ENCODE measurements around the gene CSF2RB. TPM values are rescaled to one million over a fixed set of nuclear protein-coding genes. Genes with fewer than 3 reads are reported as not detected.
"Not testable (repeated sequence)": the region's sequence is repeated elsewhere in the genome, so short reads cannot be mapped to it uniquely, and the experiment has no call there.

The CSF2RB gene
- polyA plus RNA-seq, 1 donor from 2014 or later, result 17.6 TPM

DNA sequence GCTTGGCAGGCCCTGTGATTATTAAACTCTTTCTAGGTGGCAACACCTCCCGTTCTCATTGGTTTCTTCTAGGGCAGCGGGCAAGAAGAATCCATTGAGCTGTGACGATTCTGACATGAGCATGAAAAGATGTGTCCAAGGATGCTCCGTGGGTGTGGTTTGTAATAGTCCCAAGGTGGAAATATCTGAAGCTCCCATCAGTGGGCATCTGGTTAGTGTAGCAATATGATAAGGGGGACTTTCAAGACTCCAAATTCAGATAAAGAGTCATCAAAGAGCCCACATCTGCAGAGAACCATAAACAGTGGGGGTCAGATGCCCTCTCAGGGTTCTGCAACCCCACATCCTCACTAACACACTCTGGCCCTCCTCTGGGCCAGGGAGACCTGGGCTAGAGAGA is 63.2 kb downstream of the CSF2RB start:
- Mint-ChIP-seq H3K4me3 (peak overlapping the region in 2 of 4 donors; percentile 38 to 93), H3K4me1 (peaks cover 0 to 7% (median 6%) of the 10 kb centered on the region in 3 donors), H3K27me3 (peaks cover 2% of the 10 kb centered on the region), H3K27ac (peak overlapping the region in 1 of 3 donors; percentile 75), H3K9me3 (no peaks in the 10 kb centered on the region), H3K36me3 (no peaks in the 10 kb centered on the region)

DNA sequence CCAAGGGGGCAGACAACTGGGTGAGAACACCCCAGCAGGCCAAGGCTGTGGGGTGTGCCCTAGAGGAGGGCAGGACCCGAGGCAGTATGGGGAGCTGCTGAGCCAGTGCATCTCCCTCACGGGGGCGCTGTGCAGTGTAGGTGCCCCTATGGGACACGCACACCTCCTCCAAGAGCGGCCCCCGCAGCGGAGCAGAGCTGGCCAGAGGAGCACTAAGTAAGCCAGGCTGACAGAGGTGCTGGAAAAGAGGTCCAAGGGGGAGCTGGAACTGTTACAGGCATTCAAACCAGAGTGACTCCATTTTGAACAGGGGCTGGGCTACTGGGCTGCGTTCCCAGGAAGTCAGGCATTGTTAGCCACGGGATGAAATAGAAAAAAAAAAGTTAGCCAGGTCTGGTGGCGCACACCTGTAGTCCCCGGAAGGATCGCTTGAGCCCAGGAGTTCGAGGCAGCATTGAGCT is 64.0 kb downstream of the CSF2RB start:
- H3K9me3 Mint-ChIP-seq, result no peaks in the 10 kb centered on the region
- peaks cover 0 to 7% (median 6%) of the 10 kb centered on the region in 3 donors for H3K4me1 Mint-ChIP-seq
- H3K4me3 Mint-ChIP-seq, result peak overlapping the region; percentile 92 to 99 (median 94)
- H3K27ac Mint-ChIP-seq, result peak overlapping the region; percentile 11 to 94 (median 75)
- peaks cover 6% of the 10 kb centered on the region for H3K27me3 Mint-ChIP-seq
- H3K36me3 Mint-ChIP-seq, result peaks cover 1% of the 10 kb centered on the region

DNA sequence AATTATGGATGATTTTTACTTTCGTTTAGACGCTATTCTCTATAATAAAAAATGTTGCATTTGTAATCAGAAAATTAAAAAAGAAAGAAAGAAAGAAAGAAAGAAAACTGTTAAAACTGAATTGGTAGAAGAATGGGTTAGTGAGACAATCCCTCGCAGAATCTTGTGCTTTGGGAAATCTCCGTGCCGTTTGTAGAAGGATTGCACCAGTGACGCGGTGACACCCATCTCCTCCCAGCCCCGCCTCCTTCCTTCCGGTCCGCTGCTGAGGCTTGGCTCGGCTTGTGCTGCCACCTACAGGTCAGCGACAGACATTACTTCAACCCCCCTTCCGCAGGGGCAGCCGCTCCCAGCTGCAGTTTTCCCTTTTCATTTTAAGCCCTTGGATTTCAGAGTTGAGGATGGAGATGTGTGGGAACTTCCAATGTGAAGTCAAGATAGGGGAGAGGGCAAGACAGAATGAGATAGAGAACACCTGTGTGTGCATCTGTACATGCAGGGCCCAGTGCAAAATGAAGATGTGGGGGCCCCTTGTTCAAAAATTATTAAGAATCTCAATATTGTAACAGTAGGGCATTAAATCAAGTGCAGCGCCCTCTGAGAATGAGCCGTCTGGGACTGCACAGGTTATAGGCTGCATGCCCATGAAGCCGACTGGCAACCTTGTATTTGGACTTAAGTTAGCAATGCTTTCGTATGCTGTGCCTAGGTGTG is 64.7 kb downstream of the CSF2RB start:
- Mint-ChIP-seq H3K9me3 (no peaks in the 10 kb centered on the region), H3K4me1 (peaks cover 0 to 7% (median 6%) of the 10 kb centered on the region in 3 donors), H3K4me3 (peak overlapping the region; percentile 92 to 99 (median 94)), H3K27ac (peak overlapping the region; percentile 11 to 94 (median 75)), H3K36me3 (peaks cover 1% of the 10 kb centered on the region), H3K27me3 (peaks cover 6% of the 10 kb centered on the region)

DNA sequence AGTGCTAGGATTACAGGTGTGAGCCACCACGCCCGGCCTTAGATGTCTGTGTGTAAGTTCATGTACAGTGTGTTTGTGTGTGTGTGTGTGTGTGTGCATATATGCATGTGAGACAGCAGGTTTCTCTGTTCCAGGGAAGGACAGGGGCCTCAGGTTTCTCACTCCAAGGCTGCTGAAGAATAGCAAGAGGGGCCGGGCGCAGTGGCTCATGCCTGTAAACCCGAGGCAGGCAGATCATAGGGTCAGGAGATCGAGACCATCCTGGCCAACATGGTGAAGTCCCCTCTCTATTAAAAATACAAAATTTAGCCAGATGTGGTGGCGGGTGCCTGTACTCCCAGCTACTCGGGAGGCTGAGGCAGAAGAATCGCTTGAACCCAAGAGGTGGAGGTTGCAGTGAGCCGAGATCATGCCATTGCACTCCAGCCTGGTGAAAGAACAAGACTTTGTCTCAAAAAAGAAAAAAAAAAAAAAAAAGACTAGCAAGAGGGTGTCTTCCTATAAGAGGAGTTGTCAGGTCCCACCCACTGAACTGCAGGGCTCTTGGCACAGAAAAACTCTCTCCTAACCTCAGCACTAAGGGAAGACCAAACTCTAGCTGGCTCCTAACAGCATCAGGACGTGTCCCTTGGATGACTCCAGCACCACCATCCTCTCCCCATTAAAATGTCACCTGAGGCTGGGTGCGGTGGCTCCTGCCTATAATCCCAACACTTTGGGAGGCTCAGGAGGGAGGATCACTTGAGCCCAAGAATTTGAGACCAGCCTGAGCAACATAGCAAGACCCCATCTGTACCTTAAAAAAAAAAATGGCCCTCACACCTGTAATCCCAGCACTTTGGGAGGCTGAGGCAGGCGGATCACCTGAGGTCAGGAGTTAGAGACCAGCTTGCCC is 65.8 kb downstream of the CSF2RB start:
- H3K27ac Mint-ChIP-seq, result peak overlapping the region in 1 of 3 donors; percentile 75
- peaks cover 1% of the 10 kb centered on the region for H3K36me3 Mint-ChIP-seq
- H3K27me3 Mint-ChIP-seq, result peaks cover 10% of the 10 kb centered on the region
- H3K4me1 Mint-ChIP-seq, result peaks cover 0 to 7% (median 6%) of the 10 kb centered on the region in 3 donors
- H3K9me3 Mint-ChIP-seq, result no peaks in the 10 kb centered on the region
- peak overlapping the region in 2 of 4 donors; percentile 34 to 93 for H3K4me3 Mint-ChIP-seq

DNA sequence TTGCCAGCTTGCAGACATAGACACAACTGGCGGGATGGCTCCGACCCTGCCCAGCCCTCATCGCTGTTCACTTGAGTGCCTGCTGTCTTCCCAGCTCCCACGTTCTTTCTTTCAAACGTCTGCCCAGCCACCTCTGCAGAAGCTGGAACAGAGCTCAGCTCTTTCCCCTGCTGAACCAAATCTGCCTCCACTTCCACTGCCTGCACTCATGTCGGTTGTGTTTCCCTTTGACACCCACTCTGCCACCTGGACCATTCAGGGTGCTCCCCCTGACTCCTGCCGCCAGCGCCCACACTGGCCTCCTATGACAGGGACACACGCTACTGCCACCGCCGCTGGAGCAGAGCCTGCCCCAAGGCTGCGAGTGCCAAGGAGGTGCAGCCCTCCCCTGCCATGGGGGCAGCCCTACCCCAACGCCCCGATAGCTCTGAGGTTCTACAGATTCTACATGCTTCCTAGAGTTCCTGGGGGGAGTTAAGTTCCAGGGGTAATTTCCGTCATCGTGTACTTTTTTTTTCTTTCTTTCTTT is 67.9 kb downstream of the CSF2RB start:
- Mint-ChIP-seq H3K4me3 (peak overlapping the region in 1 of 4 donors; percentile 17), H3K27ac (no peak overlapping the region), H3K9me3 (peaks cover 3 to 11% (median 5%) of the 10 kb centered on the region in 3 donors), H3K27me3 (peaks cover 14% of the 10 kb centered on the region), H3K4me1 (peaks cover 0 to 9% (median 6%) of the 10 kb centered on the region in 3 donors), H3K36me3 (peaks cover 1% of the 10 kb centered on the region)

DNA sequence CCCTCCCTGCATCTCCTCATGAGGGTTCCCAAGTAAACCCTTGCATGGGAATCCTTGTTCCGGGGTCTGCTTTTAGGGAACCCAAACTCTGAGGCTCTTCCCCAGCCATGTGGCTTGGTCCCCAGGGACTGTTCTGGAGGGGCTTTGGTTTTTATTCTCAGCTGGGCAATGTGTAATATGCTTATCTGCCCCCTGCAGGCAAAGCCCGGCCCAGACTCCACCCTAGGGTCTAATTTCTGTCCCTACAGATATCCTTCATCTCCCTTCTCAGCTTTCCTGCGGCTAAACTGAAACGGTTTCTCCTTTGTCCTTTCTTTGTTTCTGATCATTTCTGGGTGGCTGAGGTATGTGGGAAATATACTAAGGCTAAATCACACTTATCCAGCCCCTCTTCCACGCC is 68.7 kb downstream of the CSF2RB start:
- H3K27ac Mint-ChIP-seq, result no peak overlapping the region
- peaks cover 0 to 9% (median 6%) of the 10 kb centered on the region in 3 donors for H3K4me1 Mint-ChIP-seq
- H3K27me3 Mint-ChIP-seq, result peaks cover 14% of the 10 kb centered on the region
- H3K4me3 Mint-ChIP-seq, result peak overlapping the region in 1 of 4 donors; percentile 71
- H3K9me3 Mint-ChIP-seq, result peaks cover 3 to 12% (median 9%) of the 10 kb centered on the region in 3 donors
- peaks cover 1% of the 10 kb centered on the region for H3K36me3 Mint-ChIP-seq

DNA sequence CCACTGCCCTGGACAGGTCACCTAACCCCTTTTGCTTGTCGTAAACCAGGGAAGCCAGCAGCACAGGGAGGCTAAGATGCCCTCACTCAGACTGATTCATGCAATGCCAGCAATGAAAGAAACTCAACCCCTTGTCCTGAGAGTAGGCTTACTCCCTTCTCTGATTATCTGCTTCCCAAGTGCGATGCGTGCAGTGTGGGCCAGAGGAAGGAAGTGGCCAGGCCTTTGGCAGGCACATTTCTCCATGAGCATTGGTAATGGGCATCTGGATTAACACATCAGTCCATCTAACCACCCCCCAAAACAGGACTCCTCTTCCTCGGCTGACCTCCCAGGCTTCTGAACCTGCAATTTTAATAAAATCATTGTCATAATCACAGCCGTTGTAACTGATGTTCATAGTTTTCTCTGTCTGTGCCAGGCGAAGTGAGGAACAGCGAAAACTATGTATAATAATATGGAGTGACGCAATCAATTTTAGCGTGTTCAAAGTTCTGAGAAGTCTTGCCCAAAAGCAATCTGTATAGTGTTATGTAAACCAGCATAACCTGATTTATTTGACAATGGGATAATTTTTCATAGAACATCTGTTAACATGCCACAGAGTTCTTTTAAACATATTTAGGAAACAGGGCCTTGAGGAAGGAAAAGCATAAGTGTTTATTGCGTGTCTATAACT is 71.9 kb downstream of the CSF2RB start:
- Mint-ChIP-seq H3K27ac (peak overlapping the region in 1 of 3 donors; percentile 83), H3K27me3 (peaks cover 22% of the 10 kb centered on the region), H3K4me1 (peaks cover 0 to 2% (median 0%) of the 10 kb centered on the region in 3 donors), H3K36me3 (peaks cover 1% of the 10 kb centered on the region), H3K4me3 (no peak overlapping the region), H3K9me3 (peaks cover 3 to 12% (median 9%) of the 10 kb centered on the region in 3 donors)

DNA sequence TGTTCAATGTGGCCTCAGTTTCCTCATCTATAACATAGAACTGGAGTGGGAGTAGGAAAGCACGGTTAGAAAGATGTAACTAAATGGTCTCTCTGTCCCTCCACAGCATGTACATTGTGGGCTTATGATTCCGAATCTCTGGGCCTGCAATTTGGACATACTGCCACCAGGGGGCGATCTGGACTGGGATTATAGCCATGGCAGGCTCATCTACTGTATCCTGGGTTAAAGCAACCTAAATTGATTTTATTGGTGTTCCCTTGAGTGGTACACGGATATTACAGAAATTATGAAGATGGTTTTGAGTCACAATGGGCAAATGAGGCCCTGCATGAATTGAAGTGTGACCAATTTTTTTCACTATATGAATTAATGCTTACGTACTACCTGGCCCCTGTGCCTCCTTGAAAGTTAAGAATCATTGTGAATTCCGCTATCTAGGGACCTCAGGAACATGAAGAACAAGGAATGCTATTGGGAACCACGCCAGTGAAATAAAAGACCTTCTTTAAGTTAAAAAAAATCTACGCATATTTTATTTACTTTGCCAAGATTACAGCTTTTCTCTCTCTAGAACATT is 72.9 kb downstream of the CSF2RB start:
- Mint-ChIP-seq H3K36me3 (peaks cover 1% of the 10 kb centered on the region), H3K9me3 (peaks cover 3 to 12% (median 9%) of the 10 kb centered on the region in 3 donors), H3K4me1 (peaks cover 0 to 2% (median 0%) of the 10 kb centered on the region in 3 donors), H3K27me3 (peaks cover 25% of the 10 kb centered on the region), H3K27ac (no peak overlapping the region), H3K4me3 (no peak overlapping the region)

DNA sequence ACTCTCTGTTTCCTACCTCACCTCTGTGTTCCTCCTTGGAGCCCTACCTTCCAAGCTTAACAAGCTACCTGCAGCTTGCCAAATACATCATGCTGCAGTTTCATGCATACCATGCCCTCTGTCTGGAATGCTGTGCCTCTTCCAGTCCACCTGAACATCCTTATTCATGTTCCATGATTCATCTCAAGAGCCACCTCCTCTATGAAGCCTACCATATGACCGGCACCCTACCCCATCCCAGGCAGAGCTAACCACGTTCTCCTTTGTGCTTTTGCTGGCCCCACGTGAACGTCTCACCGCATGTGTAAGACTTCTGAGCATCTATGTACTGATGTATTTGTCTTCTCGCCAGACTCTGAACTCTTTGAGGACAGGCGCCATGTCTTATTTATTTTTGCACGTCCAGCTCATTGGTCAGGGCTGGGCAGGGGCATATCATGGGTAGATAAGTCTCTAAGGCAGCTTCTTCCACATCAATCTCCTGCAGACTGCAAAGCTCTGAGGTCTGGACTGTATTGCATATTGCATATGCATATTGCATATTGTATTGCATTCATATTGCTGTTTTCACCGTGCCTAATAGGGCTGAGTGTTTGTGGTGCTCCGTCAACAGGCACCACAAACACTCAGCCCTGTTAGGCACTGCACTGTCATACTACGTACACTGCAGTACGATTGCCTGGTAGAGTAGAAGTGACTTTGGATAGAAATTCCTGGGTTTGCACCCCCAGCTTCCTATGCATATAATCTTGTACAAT is 74.8 kb downstream of the CSF2RB start:
- Mint-ChIP-seq H3K4me3 (no peak overlapping the region), H3K9me3 (peaks cover 3 to 12% (median 9%) of the 10 kb centered on the region in 3 donors), H3K36me3 (no peaks in the 10 kb centered on the region), H3K27ac (peak overlapping the region in 1 of 3 donors; percentile 21), H3K4me1 (peaks cover 0 to 2% (median 0%) of the 10 kb centered on the region in 3 donors), H3K27me3 (peaks cover 29% of the 10 kb centered on the region)

DNA sequence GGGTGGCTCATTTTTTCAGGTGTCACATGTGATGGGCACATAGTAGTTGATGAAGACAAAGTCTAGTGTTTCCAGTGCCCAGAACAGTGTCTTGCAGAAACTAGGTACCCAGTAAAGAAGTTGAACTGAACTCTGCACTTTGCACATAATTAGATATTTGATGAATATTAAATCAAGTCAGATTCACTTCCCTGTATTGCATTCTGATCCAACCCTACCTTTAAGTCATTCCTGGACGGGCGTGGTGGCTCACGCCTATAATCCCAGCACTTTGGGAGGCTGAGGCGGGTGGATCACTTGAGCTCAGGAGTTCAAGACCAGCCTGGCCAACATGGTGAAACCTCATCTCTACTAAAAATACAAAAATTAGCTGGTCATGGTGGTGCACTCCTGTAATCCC is 75.6 kb downstream of the CSF2RB start:
- H3K4me1 Mint-ChIP-seq, H3K4me3 Mint-ChIP-seq, H3K36me3 Mint-ChIP-seq, H3K27ac Mint-ChIP-seq: not testable (repeated sequence)
- peaks cover 3 to 12% (median 9%) of the 10 kb centered on the region in 3 donors for H3K9me3 Mint-ChIP-seq
- peaks cover 25% of the 10 kb centered on the region for H3K27me3 Mint-ChIP-seq

Other genes with a start within 250 kb of the CSF2RB start
- not detected for gene CACNG2, start 209.9 kb upstream of the CSF2RB start, polyA plus RNA-seq
- 12.4 TPM for gene IFT27, start 137.5 kb upstream of the CSF2RB start, polyA plus RNA-seq
- not detected for gene PVALB, start 96.6 kb upstream of the CSF2RB start, polyA plus RNA-seq
- gene NCF4, start 52.6 kb upstream of the CSF2RB start, polyA plus RNA-seq, result 121 TPM
- 3.8 TPM for gene TST, start 105.8 kb downstream of the CSF2RB start, polyA plus RNA-seq
- gene MPST, start 106.1 kb downstream of the CSF2RB start, polyA plus RNA-seq, result 16.2 TPM
- gene KCTD17, start 138.1 kb downstream of the CSF2RB start, polyA plus RNA-seq, result 13.3 TPM
- not detected for gene TMPRSS6, start 196.1 kb downstream of the CSF2RB start, polyA plus RNA-seq
- gene IL2RB, start 236.3 kb downstream of the CSF2RB start, polyA plus RNA-seq, result 13.2 TPM

Data from IgD-negative memory B cell (primary cell).